ENCODE data around the gene BHLHE41. TPM values are rescaled to one million over a fixed set of nuclear protein-coding genes. Genes with fewer than 3 reads are reported as not detected.
A peak's percentile ranks its signal among the peaks of the same experiment; 100 is the strongest.

The BHLHE41 gene
- total RNA-seq, 1 experiment from 2014 or later: 7.6 TPM

GRCh38 chr12:26126340-26127284 lies 1.8 kb upstream of the BHLHE41 start (continued):
- TF ChIP-seq ZNF281 (CRISPR knock-in tag; IDR thresholded peaks at IDR 0.05) (no peak), ERG (CRISPR knock-in tag; IDR thresholded peaks at IDR 0.05) (no peak), RORB (CRISPR knock-in tag; IDR thresholded peaks at IDR 0.05) (no peak), USF1 (CRISPR knock-in tag; IDR thresholded peaks at IDR 0.05) (peak; percentile 92), SMAD4 (CRISPR knock-in tag; IDR thresholded peaks at IDR 0.05) (no peak), FOXP1 (CRISPR knock-in tag; IDR thresholded peaks at IDR 0.05; ENCODE audit: borderline replicate concordance) (no peak), CREB1 (CRISPR knock-in tag; IDR thresholded peaks at IDR 0.05) (0 out of 2 replicates have a peak, but pooled peaks have one; percentile 44), ZBTB21 (CRISPR knock-in tag; IDR thresholded peaks at IDR 0.05; ENCODE audit: borderline replicate concordance) (no peak), PRDM15 (CRISPR knock-in tag; IDR thresholded peaks at IDR 0.05) (no peak), JAZF1 (CRISPR knock-in tag; IDR thresholded peaks at IDR 0.05) (no peak), ZNF232 (CRISPR knock-in tag; IDR thresholded peaks at IDR 0.05) (no peak), NFATC4 (CRISPR knock-in tag; IDR thresholded peaks at IDR 0.05) (no peak)
- TF ChIP-seq, protein P1, sequence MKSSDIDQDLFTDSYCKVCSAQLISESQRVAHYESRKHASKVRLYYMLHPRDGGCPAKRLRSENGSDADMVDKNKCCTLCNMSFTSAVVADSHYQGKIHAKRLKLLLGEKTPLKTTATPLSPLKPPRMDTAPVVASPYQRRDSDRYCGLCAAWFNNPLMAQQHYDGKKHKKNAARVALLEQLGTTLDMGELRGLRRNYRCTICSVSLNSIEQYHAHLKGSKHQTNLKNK (CRISPR knock-in tag; IDR thresholded peaks at IDR 0.05): no peak
- TF ChIP-seq, protein P2, sequence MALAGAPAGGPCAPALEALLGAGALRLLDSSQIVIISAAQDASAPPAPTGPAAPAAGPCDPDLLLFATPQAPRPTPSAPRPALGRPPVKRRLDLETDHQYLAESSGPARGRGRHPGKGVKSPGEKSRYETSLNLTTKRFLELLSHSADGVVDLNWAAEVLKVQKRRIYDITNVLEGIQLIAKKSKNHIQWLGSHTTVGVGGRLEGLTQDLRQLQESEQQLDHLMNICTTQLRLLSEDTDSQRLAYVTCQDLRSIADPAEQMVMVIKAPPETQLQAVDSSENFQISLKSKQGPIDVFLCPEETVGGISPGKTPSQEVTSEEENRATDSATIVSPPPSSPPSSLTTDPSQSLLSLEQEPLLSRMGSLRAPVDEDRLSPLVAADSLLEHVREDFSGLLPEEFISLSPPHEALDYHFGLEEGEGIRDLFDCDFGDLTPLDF (CRISPR knock-in tag; IDR thresholded peaks at IDR 0.05): peak; percentile 40; the same call in 1 of the 2 replicates
- TF ChIP-seq, protein P3, sequence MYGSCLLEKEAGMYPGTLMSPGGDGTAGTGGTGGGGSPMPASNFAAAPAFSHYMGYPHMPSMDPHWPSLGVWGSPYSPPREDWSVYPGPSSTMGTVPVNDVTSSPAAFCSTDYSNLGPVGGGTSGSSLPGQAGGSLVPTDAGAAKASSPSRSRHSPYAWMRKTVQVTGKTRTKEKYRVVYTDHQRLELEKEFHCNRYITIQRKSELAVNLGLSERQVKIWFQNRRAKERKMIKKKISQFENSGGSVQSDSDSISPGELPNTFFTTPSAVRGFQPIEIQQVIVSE (CRISPR knock-in tag; IDR thresholded peaks at IDR 0.05; ENCODE audit: borderline replicate concordance): no peak

All from WTC11 (cell line).